Stimulated activated CD4-positive, alpha-beta T cell treated with anti-CD3 and anti-CD28 coated beads, Interleukin-2, amount 100 ng/mL, for 24 hours (primary cell): Measurements from ENCODE around the gene GGTA1.
"Not testable (repeated sequence)": the region's sequence is repeated elsewhere in the genome, so short reads cannot be mapped to it uniquely, and the experiment has no call there.

Experiments used
- DNase-seq, 2 donors: peaks; one replicate each; pipeline ENCODE4 v3.0.0-alpha.2; 2020

Gene GGTA1

GRCh38 chr9:121498487-121499176 lies 1.0 kb downstream of the GGTA1 start:
- DNase-seq = peak in 1 of 2 donors; percentile 12

- DNase-seq = peak; percentile 31 to 38
Observed at GRCh38 chr9:121498150-121498486, 1.5 kb downstream of the GGTA1 start.

- DNase-seq = no peak
Observed at GRCh38 chr9:121495976-121496375, 3.7 kb downstream of the GGTA1 start.

GRCh38 chr9:121494192-121494591 lies 5.5 kb downstream of the GGTA1 start:
- no peak for DNase-seq

- no peak for DNase-seq
Observed at GRCh38 chr9:121491111-121491510, 8.5 kb downstream of the GGTA1 start.

- no peak for DNase-seq
Observed at GRCh38 chr9:121489344-121489743, 10.3 kb downstream of the GGTA1 start.

GRCh38 chr9:121486043-121486442 lies 13.6 kb downstream of the GGTA1 start:
- DNase-seq = no peak

- DNase-seq = no peak
Observed at GRCh38 chr9:121485623-121486022, 14.0 kb downstream of the GGTA1 start.

GRCh38 chr9:121484651-121485446 lies 14.8 kb downstream of the GGTA1 start:
- DNase-seq = no peak

GRCh38 chr9:121483473-121484031 lies 16.1 kb downstream of the GGTA1 start:
- no peak for DNase-seq

GRCh38 chr9:121483049-121483448 lies 16.6 kb downstream of the GGTA1 start:
- no peak for DNase-seq

GRCh38 chr9:121478816-121479676 lies 20.6 kb downstream of the GGTA1 start:
- no peak for DNase-seq

GRCh38 chr9:121476156-121476555 lies 23.5 kb downstream of the GGTA1 start:
- no peak for DNase-seq

GRCh38 chr9:121474231-121474947 lies 25.3 kb downstream of the GGTA1 start:
- DNase-seq = no peak

- no peak for DNase-seq
Observed at GRCh38 chr9:121473229-121473628, 26.4 kb downstream of the GGTA1 start.

- DNase-seq = no peak
Observed at GRCh38 chr9:121472446-121472845, 27.2 kb downstream of the GGTA1 start.

GRCh38 chr9:121466142-121466541 lies 33.5 kb downstream of the GGTA1 start:
- no peak for DNase-seq

- no peak for DNase-seq
Observed at GRCh38 chr9:121464968-121465367, 34.7 kb downstream of the GGTA1 start.

- DNase-seq = peak in 1 of 2 donors; percentile 47
Observed at GRCh38 chr9:121463026-121463807, 36.4 kb downstream of the GGTA1 start.

- DNase-seq = no peak
Observed at GRCh38 chr9:121459513-121459912, 40.1 kb downstream of the GGTA1 start.

GRCh38 chr9:121458449-121458848 lies 41.2 kb downstream of the GGTA1 start:
- DNase-seq = not testable (repeated sequence)
